Prostate gland (tissue), 2 donors: ENCODE measurements around the gene ERCC6L2.

ENCODE experiments used
- CTCF ChIP-seq, 4 experiments: fragments of 200-600 bp in 2 of 4; fragments of 450-650 bp in 2 of 4; sonication (generic) in 2 of 4; IDR thresholded peaks; 1 replicate in 3 of 4; 2 replicates in 1 of 4; pipeline ENCODE4 v1.5.1; 2016 to 2019; ENCODE audit warnings: antibody characterized with exemption in 4 of 4, mild to moderate bottlenecking in 2 of 4, moderate library complexity in 2 of 4
- POLR2A ChIP-seq: fragments of 450-650 bp; IDR thresholded peaks from one replicate; pipeline ENCODE4 v1.6.1; 2016; ENCODE audit warnings: antibody characterized with exemption, mild to moderate bottlenecking

- TF ChIP-seq CTCF (IDR thresholded peaks at IDR 0.05) = no peak
- TF ChIP-seq POLR2A = no peak
Observed at GRCh38 chr9:95971815-95972214, 96.3 kb downstream of the ERCC6L2 start.
